H1 (cell line): ENCODE results near the gene INO80. TPM values are rescaled to one million over a fixed set of nuclear protein-coding genes. Genes with fewer than 3 reads are reported as not detected.

Experiments
- CHD7 ChIP-seq: fragments of 300-600 bp; sonication (generic); IDR thresholded peaks from 2 replicates; pipeline ENCODE4 v1.7.1; 2012; ENCODE audit warnings: low read length, moderate library complexity, mild to moderate bottlenecking, inconsistent platforms; ENCODE audit not compliant: insufficient replicate concordance
- KDM5A ChIP-seq: fragments of 200-600 bp; IDR thresholded peaks from 2 replicates; pipeline ENCODE4 v1.7.1; 2012; ENCODE audit warnings: mild to moderate bottlenecking, low read length, inconsistent platforms, mixed read lengths
- RAD21 ChIP-seq, 2 experiments: IDR thresholded peaks in 1 of 2; conservative IDR thresholded peaks in 1 of 2; 2 replicates each; pipeline ENCODE4 v1.6.1; 2011; ENCODE audit warnings: low read depth in 2 of 2, low read length in 2 of 2, improper control_type of control experiment in 1 of 2, inconsistent platforms in 1 of 2, mild to moderate bottlenecking in 1 of 2, moderate library complexity in 1 of 2
- RBBP5 ChIP-seq: IDR thresholded peaks from 2 replicates; pipeline ENCODE4 v1.7.1; 2012; ENCODE audit warnings: low read depth, mild to moderate bottlenecking, inconsistent platforms, low read length, moderate library complexity, borderline replicate concordance
- TCF12 ChIP-seq: IDR thresholded peaks from 2 replicates; pipeline ENCODE4 v1.6.1; 2011; ENCODE audit warnings: low read depth, mild to moderate bottlenecking, low read length
- polyA plus RNA-seq, 7 experiments: library from polyadenylated mRNA; depleted of rRNA in 3 of 7; stranded (reverse) in 5 of 7; unstranded in 2 of 7; fragments of >200 nt in 5 of 7; fragments of 200-250 nt in 2 of 7; gene quantifications; 1 replicate in 5 of 7; 2 replicates in 1 of 7; 4 replicates in 1 of 7; pipeline versions ENCODE4 v1.2.1 to v1.2.3, GENCODE V29; 2011 to 2013; ENCODE audit warnings: missing spikeins in 2 of 7, mixed read lengths in 2 of 7
- total RNA-seq: library from RNA; stranded (reverse); fragmentation: NEBNext Ultra II Directional; extraction: Animal tissue kit (Norgen Biotek cat#: 25700); gene quantifications from 2 replicates; pipeline ENCODE4 v1.2.1, GENCODE V29; 2021

INO80 gene
- total and polyA plus RNA-seq, 2 of the 8 experiments (the other 6 are each of a cell fraction or from before 2014, with no cell fraction given), result 4.3 to 24.5 TPM

DNA sequence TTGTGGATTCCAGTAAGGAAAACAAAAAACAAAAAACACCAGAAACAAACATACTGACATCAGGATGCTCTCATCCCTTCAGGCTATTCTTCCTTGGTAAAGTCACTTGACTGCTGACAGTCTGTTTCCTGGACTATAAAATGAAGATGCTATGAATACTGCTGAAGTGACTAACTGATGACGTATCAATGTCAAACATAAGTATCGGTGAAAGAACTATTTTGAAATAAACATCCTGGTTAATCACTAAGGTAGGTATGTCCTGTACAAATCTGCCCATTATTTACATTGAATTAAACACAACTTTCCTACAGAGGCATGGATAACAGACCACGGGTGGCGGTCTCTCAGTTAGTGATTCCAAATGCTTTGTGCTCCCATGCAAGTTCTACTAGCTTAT lies 116.9 kb downstream of the INO80 start (continued):
- TF ChIP-seq CHD7 (no peak), TCF12 (no peak), RAD21 (IDR thresholded peaks at IDR 0.05 in 1 of 2, conservative IDR thresholded peaks at IDR 0.05 in 1 of 2; ENCODE audit: low read depth in 2 of 2, low read length in 2 of 2) (no peak), RBBP5 (no peak), KDM5A (no peak)
